GM21528 (cell line): Measurements from ENCODE around the gene LRP5.

Source experiments
- ATAC-seq: cut with Tn5 transposase; IDR thresholded peaks from one replicate; pipeline ENCODE4 v1.9.1; 2021; ENCODE audit warnings: mild to moderate bottlenecking, moderate library complexity; ENCODE audit not compliant: unreplicated experiment, low FRiP score

The LRP5 gene

DNA sequence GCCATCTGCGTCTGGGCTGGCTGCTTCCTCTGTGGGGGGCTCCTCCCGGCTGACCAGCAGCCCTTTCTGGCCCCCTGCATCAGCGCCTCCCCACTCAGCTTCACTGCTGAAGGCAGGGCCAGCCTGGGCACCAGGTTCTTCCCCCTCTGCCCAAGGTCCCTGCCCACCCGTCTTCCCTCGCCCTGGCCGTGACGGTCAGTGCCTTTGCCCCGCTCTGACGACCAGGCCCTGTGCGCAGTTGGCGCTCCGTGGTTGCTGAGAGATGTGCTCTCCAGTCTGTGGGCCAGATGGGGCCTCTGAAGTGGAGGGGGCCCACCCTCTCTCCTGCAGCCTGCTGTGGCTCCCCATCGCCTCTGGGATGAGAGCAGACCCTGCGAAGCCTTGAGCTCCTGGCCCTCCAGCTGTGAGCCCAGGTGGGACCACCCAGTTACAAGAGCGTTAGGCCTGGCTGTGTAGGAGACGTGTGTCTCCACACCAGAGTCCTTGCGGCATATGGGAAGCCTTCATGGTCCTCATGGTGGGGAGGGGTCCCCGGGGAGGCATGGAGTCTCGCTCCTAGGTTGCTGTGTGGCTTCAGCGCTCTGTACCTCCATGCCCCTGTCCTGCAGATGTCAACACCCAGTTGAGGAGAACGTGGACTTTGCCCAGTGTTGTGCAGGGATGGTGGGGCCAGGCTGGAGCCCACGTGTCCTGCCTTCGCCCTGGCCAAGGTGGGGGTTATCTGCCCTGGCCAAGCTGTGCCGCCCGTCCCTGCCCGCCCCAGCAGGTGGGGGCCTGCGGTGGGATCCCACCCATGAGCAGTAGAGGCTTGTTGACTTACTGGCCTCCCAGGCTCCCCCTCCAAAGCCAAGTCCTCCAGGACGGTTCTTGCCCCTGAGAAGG lies 14.2 kb downstream of the LRP5 start:
- ATAC-seq, result no peak

- no peak for ATAC-seq
These were observed 15.4 kb downstream of the LRP5 start for GRCh38 chr11:68327586-68328370.

DNA sequence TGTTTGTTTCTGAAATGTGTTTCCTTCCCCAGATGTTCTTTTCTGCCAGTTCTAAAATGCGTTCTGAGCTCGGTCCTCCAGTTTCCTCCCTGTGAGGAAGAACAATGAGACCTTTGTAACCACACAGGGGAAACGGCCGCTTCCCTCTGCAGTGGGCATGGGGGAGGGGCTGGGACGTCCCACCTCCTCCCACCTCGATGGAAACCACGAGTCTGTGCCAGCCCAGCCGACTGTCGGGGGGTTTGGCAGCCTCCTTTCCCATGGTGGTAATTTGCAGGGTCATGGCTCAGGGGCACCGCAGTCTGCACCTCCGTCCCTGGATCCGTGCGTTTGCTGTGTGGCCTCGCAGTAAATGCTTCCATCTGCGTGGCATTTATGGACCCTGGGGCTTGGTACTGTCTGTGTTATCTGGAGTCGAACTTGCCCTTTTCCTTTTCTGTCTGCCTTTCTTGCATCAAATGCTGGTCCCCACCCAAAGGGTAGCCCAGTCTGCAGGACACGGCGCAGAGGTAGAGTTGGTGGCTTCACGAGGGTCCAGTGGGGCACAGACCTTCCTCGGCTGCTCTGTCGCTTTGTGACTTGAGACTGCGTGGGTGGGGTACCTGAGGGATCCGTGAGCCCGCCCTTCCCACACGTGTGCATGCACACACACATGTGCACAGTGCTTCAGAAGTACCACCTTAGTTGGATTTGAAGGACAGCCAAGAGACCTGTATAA lies 16.1 kb downstream of the LRP5 start:
- no peak for ATAC-seq

DNA sequence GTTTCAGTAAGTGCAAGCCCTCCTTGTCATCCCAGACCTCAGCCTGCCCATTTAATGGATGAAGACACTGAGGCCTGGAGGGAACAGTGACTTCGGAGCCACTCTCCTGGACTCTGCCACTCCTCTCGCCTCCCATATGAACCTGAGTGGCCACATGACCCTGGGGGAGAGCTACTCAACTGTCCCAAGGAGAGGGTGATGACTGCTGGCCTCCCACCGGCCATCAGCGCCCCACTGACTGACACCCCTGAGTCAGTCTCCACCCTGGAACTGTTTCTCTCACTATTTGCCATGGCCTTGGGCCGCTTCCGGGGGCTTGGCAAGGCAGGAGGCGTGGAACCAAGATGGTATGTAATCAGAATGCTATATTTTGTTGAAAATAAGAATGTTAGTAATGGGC lies 17.1 kb downstream of the LRP5 start:
- ATAC-seq, result no peak

- ATAC-seq, result no peak
These were observed 17.7 kb downstream of the LRP5 start for GRCh38 chr11:68329978-68330699.

DNA sequence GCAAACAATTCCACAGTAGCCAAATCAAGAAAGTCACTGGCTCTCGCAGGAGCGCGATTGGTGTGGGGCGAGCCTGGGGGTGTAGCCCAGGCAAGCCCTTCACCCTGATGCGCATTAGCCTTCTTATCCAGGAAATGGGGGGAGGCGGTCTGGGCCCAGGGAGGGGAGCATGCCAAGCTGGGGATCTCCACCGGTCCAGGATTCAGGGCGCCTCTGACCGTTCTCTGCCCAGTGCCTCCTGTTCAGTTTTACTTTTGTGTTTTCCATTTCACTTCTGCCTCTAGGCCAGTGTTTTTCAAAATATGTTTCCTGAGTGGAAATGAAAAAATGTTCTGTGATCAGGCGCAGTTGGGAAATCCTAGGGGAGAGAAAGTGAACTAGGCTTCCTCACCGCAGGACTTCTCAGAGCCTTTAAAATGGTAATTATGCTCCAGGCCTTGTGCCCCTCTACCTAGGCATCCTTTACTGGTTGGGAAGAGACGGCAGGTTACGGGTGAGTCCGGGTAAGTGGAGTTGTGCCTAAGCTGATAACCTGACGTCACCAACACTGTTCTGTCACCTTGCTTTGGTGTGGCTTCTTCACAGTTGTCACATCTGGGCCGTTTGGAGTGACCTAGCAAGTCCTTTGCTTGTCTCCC lies 18.4 kb downstream of the LRP5 start:
- no peak for ATAC-seq

DNA sequence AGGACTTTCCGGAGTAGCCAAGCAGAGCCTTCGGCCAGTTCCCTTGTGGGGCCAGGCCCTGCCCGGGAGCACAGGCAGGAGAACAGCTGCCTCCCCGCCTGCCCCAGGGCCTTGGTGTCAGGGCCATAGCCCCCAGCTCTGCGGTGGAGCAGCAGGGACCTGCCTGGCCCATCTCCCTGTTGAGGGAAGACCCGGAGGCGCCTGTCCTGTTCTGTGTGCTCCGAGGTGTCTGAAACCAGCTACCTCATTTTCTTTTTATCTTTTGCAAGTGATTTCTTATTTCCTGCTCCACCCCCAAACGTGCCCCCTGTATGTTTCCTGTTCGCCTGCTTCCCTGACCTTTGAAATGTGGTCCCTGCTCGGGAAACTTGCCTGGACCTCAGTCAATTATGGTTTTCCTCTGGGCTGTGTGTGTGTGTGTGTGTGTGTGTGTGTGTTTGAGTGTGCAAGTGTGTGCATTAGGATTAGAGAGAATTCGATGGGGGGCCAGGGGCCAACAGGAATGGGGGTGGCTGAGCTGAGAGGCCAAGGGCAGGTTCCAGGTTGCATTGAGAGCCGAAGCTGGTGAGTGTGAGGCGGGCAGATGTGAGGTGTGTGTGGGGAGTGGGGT lies 19.1 kb downstream of the LRP5 start:
- no peak for ATAC-seq

DNA sequence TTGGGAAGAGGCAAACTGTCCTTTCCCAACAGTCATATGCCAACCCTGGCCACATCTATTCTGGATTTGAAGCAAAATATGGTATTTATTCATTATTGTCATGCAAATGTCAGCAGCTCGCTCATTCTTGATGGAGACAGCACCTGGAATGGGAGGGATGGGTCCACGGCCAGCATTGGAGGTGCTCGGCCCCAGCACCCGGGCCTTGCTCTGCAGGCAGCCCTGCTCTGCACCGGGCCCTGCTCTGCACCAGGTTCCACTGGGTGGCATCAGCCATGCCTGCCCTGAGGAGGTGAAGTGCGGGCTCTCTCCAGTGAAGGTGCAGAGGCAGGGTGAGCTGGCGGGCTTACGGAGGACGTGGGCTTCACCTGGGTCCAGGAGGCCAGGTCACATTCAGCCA lies 19.8 kb downstream of the LRP5 start:
- no peak for ATAC-seq

- ATAC-seq, result no peak
These were observed 20.8 kb downstream of the LRP5 start for GRCh38 chr11:68333173-68333572.

- no peak for ATAC-seq
These were observed 22.5 kb downstream of the LRP5 start for GRCh38 chr11:68334923-68335322.

GRCh38 chr11:68335683-68336082 lies 23.3 kb downstream of the LRP5 start:
- no peak for ATAC-seq

GRCh38 chr11:68336716-68337115 lies 24.3 kb downstream of the LRP5 start:
- no peak for ATAC-seq

DNA sequence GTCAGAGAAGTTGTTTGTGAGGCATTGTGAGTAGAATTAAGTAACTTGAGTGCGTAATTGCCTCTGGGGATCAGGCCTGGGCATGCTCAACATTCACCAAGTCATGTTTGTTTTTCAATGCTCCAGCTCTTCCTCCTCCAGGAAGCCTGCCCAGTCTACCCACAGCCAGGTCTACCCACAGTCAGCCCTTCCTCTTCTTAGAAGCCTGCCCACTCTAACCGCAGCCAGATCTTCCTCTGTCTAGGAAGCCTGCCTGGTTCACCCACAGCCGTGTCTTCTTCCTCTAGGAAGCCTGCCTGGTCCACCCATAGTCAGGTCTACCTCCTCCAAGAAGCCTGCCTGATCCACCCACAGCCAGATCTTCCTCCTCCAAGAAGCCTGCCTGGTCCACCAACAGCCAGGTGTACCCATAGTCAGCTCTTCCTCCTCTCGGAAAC lies 25.0 kb downstream of the LRP5 start:
- ATAC-seq, result no peak

DNA sequence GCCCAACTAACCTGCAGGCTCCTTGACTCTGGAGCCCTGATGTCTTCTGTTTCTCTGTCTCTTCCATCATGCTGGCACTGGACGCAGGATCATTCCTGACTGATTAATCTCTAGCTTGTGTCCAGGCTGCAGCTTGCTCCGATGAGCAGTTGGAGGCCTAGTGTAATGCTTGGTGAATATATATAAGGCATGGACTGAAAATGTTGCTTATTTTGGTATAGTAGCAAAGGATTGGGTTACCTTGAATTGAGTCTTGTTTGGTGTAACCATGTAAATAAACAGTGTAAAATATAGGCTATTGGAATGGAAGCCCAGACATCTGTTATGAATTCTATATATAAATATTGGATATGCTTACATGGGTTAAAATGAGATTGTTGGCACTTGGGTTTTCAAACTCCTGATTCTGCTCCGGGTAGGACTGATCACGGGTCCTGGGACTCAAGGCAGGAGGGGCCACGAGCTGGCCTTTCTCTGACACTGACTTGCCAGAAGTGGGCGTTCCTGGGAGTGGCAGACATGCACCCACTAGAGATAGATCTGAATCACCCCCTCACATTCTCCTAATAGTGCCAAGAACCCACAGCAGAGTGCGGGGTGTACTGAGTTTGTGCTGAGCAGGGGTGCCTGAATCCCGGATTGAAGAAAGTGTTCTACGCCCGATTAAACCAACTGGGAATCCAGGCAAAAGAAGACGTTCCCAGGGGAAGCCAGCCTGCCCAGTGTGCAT lies 25.8 kb downstream of the LRP5 start:
- ATAC-seq, result no peak

- no peak for ATAC-seq
These were observed 27.8 kb downstream of the LRP5 start for GRCh38 chr11:68340003-68340767.

- ATAC-seq, result no peak
These were observed 28.6 kb downstream of the LRP5 start for GRCh38 chr11:68340784-68341556.
